Transverse colon (tissue), 4 donors: ENCODE results near the gene MS4A6E. TPM values are rescaled to one million over a fixed set of nuclear protein-coding genes. Genes with fewer than 3 reads are reported as not detected.
A peak's percentile ranks its signal among the peaks of the same experiment; 100 is the strongest.

ENCODE experiments used
- DNase-seq: peaks from one replicate; pipeline ENCODE4 v3.0.0-alpha.2; 2019
- H3K27ac ChIP-seq, 4 donors: fragments of 200-600 bp; sonication (generic); 2 replicates each; pipeline ENCODE4 v1.5.1; 2016 to 2018; ENCODE audit warnings: inconsistent platforms in 4 of 4
- H3K27me3 ChIP-seq: fragments of 200-600 bp; sonication (generic); 2 replicates; pipeline ENCODE4 v1.5.1; 2017; ENCODE audit warnings: inconsistent platforms
- H3K36me3 ChIP-seq, 4 donors: fragments of 200-600 bp; sonication (generic); 2 replicates each; pipeline ENCODE4 v1.5.1; 2017 to 2019; ENCODE audit warnings: inconsistent platforms in 4 of 4
- H3K4me1 ChIP-seq, 4 donors: fragments of 200-600 bp; sonication (generic); 2 replicates each; pipeline ENCODE4 v1.5.1; 2017 to 2020; ENCODE audit warnings: inconsistent platforms in 4 of 4
- H3K4me3 ChIP-seq, 4 donors: fragments of 200-600 bp; sonication (generic); 1 replicate in 1 of 4; 2 replicates in 3 of 4; pipeline versions ENCODE4 v1.5.1 to v1.6.1; 2017 to 2019; ENCODE audit warnings: inconsistent platforms in 4 of 4
- H3K9me3 ChIP-seq, 2 donors: fragments of 200-600 bp; sonication (generic); 2 replicates each; pipeline ENCODE4 v1.5.1; 2017 to 2019; ENCODE audit warnings: inconsistent platforms in 2 of 2
- CTCF ChIP-seq, 5 experiments: fragments of 200-600 bp in 3 of 5; fragments of 450-650 bp in 2 of 5; sonication (generic) in 3 of 5; IDR thresholded peaks; 1 replicate in 2 of 5; 2 replicates in 3 of 5; pipeline ENCODE4 v1.5.1; 2016 to 2017; ENCODE audit warnings: antibody characterized with exemption in 5 of 5, inconsistent platforms in 3 of 5, mild to moderate bottlenecking in 2 of 5, moderate library complexity in 1 of 5
- EP300 ChIP-seq: sonication (generic); formaldehyde crosslinking; IDR thresholded peaks from one replicate; pipeline ENCODE4 v1.6.1; 2017; ENCODE audit warnings: antibody characterized with exemption, low read depth
- POLR2A ChIP-seq: fragments of 450-650 bp; IDR thresholded peaks from one replicate; pipeline ENCODE4 v1.6.1; 2016; ENCODE audit warnings: antibody characterized with exemption, mild to moderate bottlenecking, moderate library complexity
- POLR2AphosphoS5 ChIP-seq, 3 donors: sonication (generic); formaldehyde crosslinking; IDR thresholded peaks; one replicate each; pipeline ENCODE4 v1.6.1; 2016; ENCODE audit warnings: antibody characterized with exemption in 3 of 3
- WGBS, 2 donors: methylation state at CpG; one replicate each; pipeline ENCODE4 v1.1.5; 2018; ENCODE audit warnings: low coverage in 1 of 2; 5-methylcytosine and 5-hydroxymethylcytosine counted together
- in situ Hi-C, 4 donors: fragments of 200-750 bp; cut with MboI; loops; one replicate each; pipeline versions ENCODE4 v1.15.0 to v1.15.1; 2017; ENCODE audit warnings: low sequenced_read_pairs in 3 of 4, low pct_ligation_motif_present in 1 of 4, low pct_unique_long_range_greater_than_20kb in 1 of 4
- intact Hi-C: fragments of 100-400 bp; cut with DNase I; formaldehyde crosslinking; loops from one replicate; pipeline ENCODE4 v1.15.1; 2023; ENCODE audit warnings: low total_unique reads
- total RNA-seq, 4 donors: library from RNA; depleted of rRNA; stranded (reverse); fragments of >200 nt; gene quantifications; one replicate each; pipeline ENCODE4 v1.1.0, GENCODE V29; 2016

MS4A6E gene
- total RNA-seq, 4 donors from 2014 or later, result not detected

- Histone ChIP-seq H3K27me3 (no peaks in the 10 kb centered on the region), H3K4me1 (peaks cover 0 to 15% (median 2%) of the 10 kb centered on the region in 4 donors), H3K4me3 (no peak overlapping the region), H3K36me3 (no peaks in the 10 kb centered on the region), H3K27ac (peak overlapping the region in 3 of 4 donors; percentile 0 to 46 (median 45)), H3K9me3 (no peaks in the 10 kb centered on the region)
- intact Hi-C loops, result no loop called here
- 74 to 84% methylated on average over 3 of the region's 3 CpGs for WGBS, 2 donors
- in situ Hi-C loops, result loop anchor here in 1 of 4 donors (25.0 kb wide), 1 partner anchor 266 kb away; no protein-coding TSS in a partner anchor
- TF ChIP-seq CTCF (IDR thresholded peaks at IDR 0.05), result no peak
- TF ChIP-seq EP300, result no peak
- no peak for TF ChIP-seq POLR2A
- no peak for TF ChIP-seq POLR2AphosphoS5 (IDR thresholded peaks at IDR 0.05)
- DNase-seq, result no peak
Measured at GRCh38 chr11:60371386-60371785, 44.3 kb downstream of the MS4A6E start.

- Histone ChIP-seq H3K27me3 (no peaks in the 10 kb centered on the region), H3K36me3 (no peaks in the 10 kb centered on the region), H3K4me1 (peaks cover 0 to 15% (median 2%) of the 10 kb centered on the region in 4 donors), H3K9me3 (no peaks in the 10 kb centered on the region), H3K27ac (peak overlapping the region in 2 of 4 donors; percentile 45 to 46), H3K4me3 (no peak overlapping the region)
- in situ Hi-C loops (loop anchor here in 1 of 4 donors (25.0 kb wide), 1 partner anchor 265 kb away; no protein-coding TSS in a partner anchor), intact Hi-C loops (no loop called here)
- WGBS, 2 donors, result 70 to 79% methylated on average over 1 of the region's 1 CpG
- DNase-seq, result no peak
- TF ChIP-seq EP300, result no peak
- no peak for TF ChIP-seq POLR2A
Measured at GRCh38 chr11:60371854-60372253, 44.8 kb downstream of the MS4A6E start.

GRCh38 chr11:60372767-60373166, 45.7 kb downstream of the MS4A6E start:
- Histone ChIP-seq H3K27ac (no peak overlapping the region), H3K4me3 (no peak overlapping the region), H3K9me3 (no peaks in the 10 kb centered on the region), H3K27me3 (no peaks in the 10 kb centered on the region), H3K36me3 (no peaks in the 10 kb centered on the region), H3K4me1 (peaks cover 0 to 15% (median 2%) of the 10 kb centered on the region in 4 donors)
- in situ Hi-C loops, result loop anchor here in 1 of 4 donors (25.0 kb wide), 1 partner anchor 265 kb away; no protein-coding TSS in a partner anchor
- WGBS, 2 donors, result 82 to 100% methylated on average over 2 to 3 of the region's 3 CpGs
- intact Hi-C loops, result no loop called here
- DNase-seq, result no peak
- TF ChIP-seq EP300 (no peak), CTCF (IDR thresholded peaks at IDR 0.05) (no peak), POLR2AphosphoS5 (IDR thresholded peaks at IDR 0.05) (no peak), POLR2A (no peak)

GRCh38 chr11:60375316-60375715, 48.3 kb downstream of the MS4A6E start:
- Histone ChIP-seq H3K27me3 (no peaks in the 10 kb centered on the region), H3K36me3 (no peaks in the 10 kb centered on the region), H3K9me3 (no peaks in the 10 kb centered on the region), H3K4me3 (no peak overlapping the region), H3K4me1 (peaks cover 0 to 11% (median 2%) of the 10 kb centered on the region in 4 donors), H3K27ac (no peak overlapping the region)
- no peak for DNase-seq
- WGBS, 2 donors, result 98 to 100% methylated on average over 1 to 3 of the region's 3 CpGs
- in situ Hi-C loops (no loop called here), intact Hi-C loops (no loop called here)
- TF ChIP-seq CTCF (IDR thresholded peaks at IDR 0.05) (no peak), POLR2A (no peak), EP300 (no peak), POLR2AphosphoS5 (IDR thresholded peaks at IDR 0.05) (no peak)

- intact Hi-C loops (no loop called here), in situ Hi-C loops (no loop called here)
- H3K4me1 ChIP-seq, result no peaks in the 10 kb centered on the region
- H3K27ac ChIP-seq, result peak overlapping the region in 1 of 4 donors; percentile 2
- WGBS, 2 donors, result 83 to 100% methylated on average over 1 to 3 of the region's 3 CpGs
- no peak overlapping the region for H3K4me3 ChIP-seq
- H3K27me3 ChIP-seq, result no peaks in the 10 kb centered on the region
- no peak for TF ChIP-seq CTCF (IDR thresholded peaks at IDR 0.05)
- TF ChIP-seq EP300, result no peak
- no peak for TF ChIP-seq POLR2AphosphoS5 (IDR thresholded peaks at IDR 0.05)
- TF ChIP-seq POLR2A, result no peak
- no peak for DNase-seq
- no peaks in the 10 kb centered on the region for H3K36me3 ChIP-seq
- H3K9me3 ChIP-seq, result no peaks in the 10 kb centered on the region
Measured at GRCh38 chr11:60376601-60377000, 49.5 kb downstream of the MS4A6E start.
